Lower lobe of right lung (tissue), 2 donors: ENCODE data around the gene SDS. TPM values are rescaled to one million over a fixed set of nuclear protein-coding genes. Genes with fewer than 3 reads are reported as not detected.

Source experiments
- ATAC-seq, 2 donors: fragments of 200-7000 bp; cut with Tn5 transposase; one replicate each; pipeline ENCODE4 v1.9.1; 2020 to 2022; ENCODE audit warnings: mild to moderate bottlenecking in 2 of 2, moderate library complexity in 2 of 2
- DNase-seq: peaks from one replicate; pipeline ENCODE4 v3.0.0-alpha.2; 2020
- H3K27ac ChIP-seq: fragments of 200-600 bp; one replicate; pipeline ENCODE4 v1.8.0; 2022
- H3K27me3 ChIP-seq: fragments of 200-600 bp; one replicate; pipeline ENCODE4 v1.8.0; 2022; ENCODE audit warnings: low read depth
- H3K36me3 ChIP-seq: fragments of 200-600 bp; one replicate; pipeline ENCODE4 v1.8.0; 2022; ENCODE audit warnings: mild to moderate bottlenecking
- H3K4me1 ChIP-seq: fragments of 200-600 bp; one replicate; pipeline ENCODE4 v1.8.0; 2022
- H3K4me3 ChIP-seq: fragments of 200-600 bp; one replicate; pipeline ENCODE4 v1.8.0; 2022; ENCODE audit warnings: mild to moderate bottlenecking
- H3K9me3 ChIP-seq: fragments of 200-600 bp; one replicate; pipeline ENCODE4 v1.8.0; 2022
- CTCF ChIP-seq: fragments of 200-600 bp; IDR thresholded peaks from one replicate; pipeline ENCODE4 v1.8.0; 2022; ENCODE audit warnings: antibody characterized with exemption, mild to moderate bottlenecking
- intact Hi-C: fragments of 100-400 bp; cut with DNase I; formaldehyde crosslinking; loops from one replicate; pipeline ENCODE4 v1.11.0; 2022
- total RNA-seq: library from RNA; stranded (reverse); fragmentation: NEBNext Ultra II Directional; extraction: Animal tissue kit (Norgen Biotek cat#: 25700); gene quantifications from one replicate; pipeline ENCODE4 v1.2.1, GENCODE V29; 2021
- donor health status: DM: no; HTN: yes; CAD: no; lungs with severe emphysema.

SDS gene
- total RNA-seq, 1 donor from 2014 or later = 1.1 TPM

- peaks cover 73% of the 10 kb centered on the region for H3K36me3 ChIP-seq
- H3K27me3 ChIP-seq = no peaks in the 10 kb centered on the region
- H3K4me3 ChIP-seq = no peak overlapping the region
- H3K27ac ChIP-seq = no peak overlapping the region
- H3K9me3 ChIP-seq = no peaks in the 10 kb centered on the region
- TF ChIP-seq CTCF = no peak
- H3K4me1 ChIP-seq = no peaks in the 10 kb centered on the region
- DNase-seq (no peak), ATAC-seq (no peak)
- intact Hi-C loops = no loop called here
Measured at GRCh38 chr12:113381220-113381619, 22.5 kb downstream of the SDS start.

- Histone ChIP-seq H3K9me3 (no peaks in the 10 kb centered on the region), H3K27me3 (no peaks in the 10 kb centered on the region)
- intact Hi-C loops = no loop called here
Measured at GRCh38 chr12:113378291-113378690, 25.4 kb downstream of the SDS start.

GRCh38 chr12:113374823-113375428 is 28.8 kb downstream of the SDS start:
- Histone ChIP-seq H3K4me3 (no peak overlapping the region), H3K27ac (no peak overlapping the region), H3K36me3 (peaks cover 74% of the 10 kb centered on the region), H3K4me1 (no peaks in the 10 kb centered on the region), H3K9me3 (no peaks in the 10 kb centered on the region), H3K27me3 (no peaks in the 10 kb centered on the region)
- ATAC-seq (no peak), DNase-seq (no peak)
- intact Hi-C loops = no loop called here
- TF ChIP-seq CTCF = no peak

More at GRCh38 chr12:113378291-113378690, 25.4 kb downstream of the SDS start:
- Histone ChIP-seq H3K36me3 (peaks cover 74% of the 10 kb centered on the region), H3K27ac (no peak overlapping the region), H3K4me3 (no peak overlapping the region), H3K4me1 (no peaks in the 10 kb centered on the region)
- ATAC-seq (no peak), DNase-seq (no peak)
- TF ChIP-seq CTCF = no peak

GRCh38 chr12:113373969-113374368 is 29.7 kb downstream of the SDS start:
- no peak for DNase-seq
- no peaks in the 10 kb centered on the region for H3K9me3 ChIP-seq
- H3K27ac ChIP-seq = no peak overlapping the region
- no peak overlapping the region for H3K4me3 ChIP-seq
- H3K27me3 ChIP-seq = no peaks in the 10 kb centered on the region
- ATAC-seq = no peak
- no peaks in the 10 kb centered on the region for H3K4me1 ChIP-seq
- intact Hi-C loops = no loop called here
- no peak for TF ChIP-seq CTCF
- peaks cover 66% of the 10 kb centered on the region for H3K36me3 ChIP-seq

GRCh38 chr12:113373440-113373839 is 30.2 kb downstream of the SDS start:
- Histone ChIP-seq H3K36me3 (peaks cover 68% of the 10 kb centered on the region), H3K27ac (no peak overlapping the region), H3K27me3 (no peaks in the 10 kb centered on the region), H3K4me3 (no peak overlapping the region), H3K4me1 (no peaks in the 10 kb centered on the region), H3K9me3 (no peaks in the 10 kb centered on the region)
- no peak for TF ChIP-seq CTCF
- intact Hi-C loops = no loop called here
- ATAC-seq (no peak), DNase-seq (no peak)
